ENCODE data around the gene LKAAEAR1. TPM values are rescaled to one million over a fixed set of nuclear protein-coding genes. Genes with fewer than 3 reads are reported as not detected.
A peak's percentile ranks its signal among the peaks of the same experiment; 100 is the strongest.

LKAAEAR1 gene
- total RNA-seq, 1 donor from 2014 or later, result not detected

DNA sequence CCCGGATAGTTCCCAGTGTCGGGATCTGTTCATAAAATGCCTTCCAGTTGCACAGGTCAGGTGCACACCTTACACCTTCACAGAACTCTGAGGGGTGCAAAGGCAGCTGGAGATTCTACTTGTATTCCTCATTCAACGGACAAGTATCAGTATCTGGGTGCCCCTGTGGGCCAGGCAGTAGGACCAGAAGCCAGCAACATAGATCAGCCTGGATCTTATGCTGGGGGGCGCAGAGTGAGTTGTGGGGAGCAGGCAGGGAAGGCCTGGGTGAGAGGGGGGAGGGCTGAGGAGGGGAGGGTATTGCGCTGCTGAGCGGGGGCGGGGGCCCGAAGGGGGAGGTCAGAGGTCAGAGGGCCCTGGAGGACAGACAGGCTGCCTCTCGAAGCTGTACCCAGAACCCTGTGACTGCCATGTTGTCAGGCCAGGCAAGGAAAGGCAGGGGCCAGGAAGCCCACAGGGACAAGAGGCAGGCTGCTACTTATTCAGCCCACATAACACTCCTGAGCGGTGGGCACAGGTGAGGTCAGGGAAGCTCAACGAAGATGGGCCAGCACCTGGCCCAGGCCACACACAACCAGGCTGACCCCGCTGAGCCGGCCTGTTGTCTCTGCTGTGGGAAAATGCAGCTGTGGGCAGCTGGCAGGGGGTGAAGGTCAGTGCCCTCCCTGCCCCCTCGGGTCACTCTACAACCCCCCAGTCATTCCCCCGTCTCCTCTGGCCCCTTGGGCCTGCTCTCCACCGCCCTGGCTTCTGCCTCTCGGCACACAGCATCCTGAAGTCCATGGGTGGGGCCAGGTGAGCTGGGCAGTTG lies 3.2 kb downstream of the LKAAEAR1 start:
- H3K27me3 Mint-ChIP-seq (ENCODE audit: unreplicated experiment), result peaks cover 15% of the 10 kb centered on the region
- H3K27ac Mint-ChIP-seq (ENCODE audit: unreplicated experiment), result no peak overlapping the region
- H3K4me1 Mint-ChIP-seq (ENCODE audit: unreplicated experiment), result peaks cover 25% of the 10 kb centered on the region
- no peak for DNase-seq (ENCODE audit: low spot score)
- peaks cover 4% of the 10 kb centered on the region for H3K36me3 Mint-ChIP-seq (ENCODE audit: low read depth, unreplicated experiment)
- H3K4me3 Mint-ChIP-seq (ENCODE audit: unreplicated experiment), result peak overlapping the region; percentile 94
- H3K9me3 Mint-ChIP-seq (ENCODE audit: unreplicated experiment), result no peaks in the 10 kb centered on the region
- TF ChIP-seq, protein P1, sequence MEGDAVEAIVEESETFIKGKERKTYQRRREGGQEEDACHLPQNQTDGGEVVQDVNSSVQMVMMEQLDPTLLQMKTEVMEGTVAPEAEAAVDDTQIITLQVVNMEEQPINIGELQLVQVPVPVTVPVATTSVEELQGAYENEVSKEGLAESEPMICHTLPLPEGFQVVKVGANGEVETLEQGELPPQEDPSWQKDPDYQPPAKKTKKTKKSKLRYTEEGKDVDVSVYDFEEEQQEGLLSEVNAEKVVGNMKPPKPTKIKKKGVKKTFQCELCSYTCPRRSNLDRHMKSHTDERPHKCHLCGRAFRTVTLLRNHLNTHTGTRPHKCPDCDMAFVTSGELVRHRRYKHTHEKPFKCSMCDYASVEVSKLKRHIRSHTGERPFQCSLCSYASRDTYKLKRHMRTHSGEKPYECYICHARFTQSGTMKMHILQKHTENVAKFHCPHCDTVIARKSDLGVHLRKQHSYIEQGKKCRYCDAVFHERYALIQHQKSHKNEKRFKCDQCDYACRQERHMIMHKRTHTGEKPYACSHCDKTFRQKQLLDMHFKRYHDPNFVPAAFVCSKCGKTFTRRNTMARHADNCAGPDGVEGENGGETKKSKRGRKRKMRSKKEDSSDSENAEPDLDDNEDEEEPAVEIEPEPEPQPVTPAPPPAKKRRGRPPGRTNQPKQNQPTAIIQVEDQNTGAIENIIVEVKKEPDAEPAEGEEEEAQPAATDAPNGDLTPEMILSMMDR (IDR thresholded peaks at IDR 0.05; ENCODE audit: unreplicated experiment), result no peak

DNA sequence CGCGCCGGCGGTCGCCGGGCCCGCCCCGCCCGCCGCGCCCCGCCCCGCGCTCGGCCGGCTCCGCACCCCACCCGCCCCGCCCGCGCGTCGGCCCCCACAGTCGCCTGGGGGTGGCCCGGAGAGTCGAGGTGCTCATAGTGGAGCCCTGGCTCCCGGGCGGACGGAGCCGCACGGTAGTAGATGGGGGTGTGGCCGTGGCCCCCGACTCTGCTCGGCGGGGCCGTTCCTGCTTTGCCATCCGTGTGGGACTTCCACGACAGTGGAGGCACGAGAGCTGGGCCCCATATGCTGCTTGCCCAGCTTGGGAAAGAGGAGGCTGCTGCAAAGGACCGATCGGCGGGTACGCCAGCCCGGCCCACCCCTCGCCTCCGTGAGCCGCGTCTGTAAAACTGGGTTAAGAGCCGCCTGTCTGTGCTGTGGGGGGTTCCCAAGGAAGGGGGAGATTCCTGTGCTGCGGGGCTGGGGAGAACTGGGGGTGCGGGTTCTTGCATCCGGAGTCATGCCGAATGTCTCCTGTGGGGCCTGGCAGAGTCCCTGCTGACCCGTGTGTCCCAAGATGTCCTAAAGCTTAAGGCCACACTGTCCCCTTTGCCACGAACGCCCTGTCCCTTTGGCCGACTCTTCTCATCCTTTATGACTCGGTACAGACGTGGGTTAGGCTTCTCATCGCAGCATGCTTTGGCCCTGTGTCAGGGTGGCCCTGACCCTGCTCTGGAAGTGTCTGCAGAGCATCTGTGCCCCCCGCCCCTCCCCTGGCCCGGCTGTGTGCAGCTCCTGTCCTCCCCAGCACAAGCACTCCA lies 4.0 kb downstream of the LKAAEAR1 start, which contains the start of gene OPRL1:
Gene OPRL1, plus strand, starts transcription at position 70 of the 800 bp plus-strand sequence. CDS start 12,639 bp downstream, outside the sequence.
- Mint-ChIP-seq H3K27me3 (ENCODE audit: unreplicated experiment) (peaks cover 15% of the 10 kb centered on the region), H3K9me3 (ENCODE audit: unreplicated experiment) (no peaks in the 10 kb centered on the region), H3K36me3 (ENCODE audit: low read depth, unreplicated experiment) (peaks cover under 1% of the 10 kb centered on the region), H3K4me3 (ENCODE audit: unreplicated experiment) (peak within 1 kb of the TSS; percentile 94), H3K27ac (ENCODE audit: unreplicated experiment) (no peak within 1 kb of the TSS), H3K4me1 (ENCODE audit: unreplicated experiment) (peaks cover 25% of the 10 kb centered on the region)
- no peak for DNase-seq (ENCODE audit: low spot score)
- TF ChIP-seq, protein P1 (IDR thresholded peaks at IDR 0.05; ENCODE audit: unreplicated experiment), result no peak

DNA sequence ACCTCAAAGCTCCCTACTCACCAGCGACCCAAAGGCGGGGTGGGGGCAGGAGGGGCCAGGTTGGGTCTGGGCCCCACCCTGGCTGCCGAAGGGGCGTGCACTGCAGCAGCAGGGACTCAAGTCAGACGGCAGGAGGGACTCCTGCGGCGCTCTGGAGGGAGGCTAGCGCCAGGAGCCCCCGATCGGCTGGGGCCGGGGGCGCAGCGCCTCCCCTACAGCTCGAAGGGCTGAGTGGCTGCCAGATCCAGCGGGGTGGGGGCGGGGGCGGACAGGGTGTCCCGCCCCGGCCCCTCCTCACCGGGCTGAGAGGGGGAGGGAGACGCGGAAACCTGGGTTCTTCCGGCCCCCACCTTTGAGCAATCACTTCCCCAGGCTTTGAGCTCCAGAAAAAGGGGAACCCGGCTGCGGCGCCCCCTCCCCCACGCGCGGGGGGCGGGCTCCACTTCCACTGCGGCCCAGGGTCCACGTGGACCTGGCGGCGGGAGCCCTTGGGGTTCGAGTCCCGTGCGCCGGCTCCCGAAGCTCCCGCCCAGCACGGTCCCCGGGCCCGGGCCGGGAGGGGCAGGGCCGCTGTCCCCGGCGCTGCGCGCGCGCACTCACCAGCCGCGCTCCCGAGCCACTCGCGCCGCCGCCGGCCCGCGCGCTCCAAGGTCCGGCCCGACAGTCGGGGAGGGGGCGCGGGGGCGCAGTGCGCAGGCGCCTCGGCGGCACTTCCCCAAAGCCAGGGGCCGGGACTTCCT lies 4.8 kb downstream of the LKAAEAR1 start, which contains the start of gene RGS19:
Gene RGS19, minus strand, starts transcription at position 246 of the 740 bp plus-strand sequence. CDS start 2,632 bp downstream, outside the sequence.
- peaks cover 24% of the 10 kb centered on the region for H3K4me1 Mint-ChIP-seq (ENCODE audit: unreplicated experiment)
- TF ChIP-seq, protein P1 (IDR thresholded peaks at IDR 0.05; ENCODE audit: unreplicated experiment), result no peak
- no peak within 1 kb of the TSS for H3K27ac Mint-ChIP-seq (ENCODE audit: unreplicated experiment)
- no peaks in the 10 kb centered on the region for H3K36me3 Mint-ChIP-seq (ENCODE audit: low read depth, unreplicated experiment)
- peaks cover 12% of the 10 kb centered on the region for H3K27me3 Mint-ChIP-seq (ENCODE audit: unreplicated experiment)
- DNase-seq (ENCODE audit: low spot score), result peak; percentile 76
- H3K4me3 Mint-ChIP-seq (ENCODE audit: unreplicated experiment), result peak within 1 kb of the TSS; percentile 94
- H3K9me3 Mint-ChIP-seq (ENCODE audit: unreplicated experiment), result no peaks in the 10 kb centered on the region

DNA sequence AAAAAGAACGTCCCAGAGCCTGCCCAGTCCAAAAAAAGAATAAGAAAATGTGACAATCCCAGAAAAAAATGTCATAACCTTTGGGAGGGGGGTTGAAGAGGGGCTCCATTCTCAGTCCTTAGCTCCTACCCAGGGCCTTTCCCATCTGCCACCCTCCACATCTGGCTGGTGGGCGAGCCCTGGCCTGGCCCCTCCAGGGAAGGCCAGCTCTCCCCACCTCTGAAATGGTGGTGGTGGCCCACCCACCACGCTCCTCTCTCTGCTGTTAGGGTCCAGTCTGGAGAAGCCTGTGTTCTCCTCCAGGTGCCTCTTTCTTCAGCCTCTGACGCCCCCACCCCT lies 5.3 kb downstream of the LKAAEAR1 start:
- Mint-ChIP-seq H3K27ac (ENCODE audit: unreplicated experiment) (no peak overlapping the region), H3K36me3 (ENCODE audit: low read depth, unreplicated experiment) (no peaks in the 10 kb centered on the region), H3K4me1 (ENCODE audit: unreplicated experiment) (peaks cover 21% of the 10 kb centered on the region), H3K9me3 (ENCODE audit: unreplicated experiment) (no peaks in the 10 kb centered on the region), H3K27me3 (ENCODE audit: unreplicated experiment) (peaks cover 12% of the 10 kb centered on the region), H3K4me3 (ENCODE audit: unreplicated experiment) (peak overlapping the region; percentile 85)
- DNase-seq (ENCODE audit: low spot score), result no peak
- TF ChIP-seq, protein P1 (IDR thresholded peaks at IDR 0.05; ENCODE audit: unreplicated experiment), result no peak
